KBM-7 (cell line): ENCODE results near the gene FGF18.
"Not testable (repeated sequence)": the region's sequence is repeated elsewhere in the genome, so short reads cannot be mapped to it uniquely, and the experiment has no call there.

ENCODE experiments used
- DNase-seq: peaks from one replicate; pipeline ENCODE4 v3.0.0-alpha.2; 2015
- in situ Hi-C: fragments of 300-500 bp; cut with MboI; formaldehyde crosslinking; loops from 2 replicates; pipeline ENCODE4 v1.14.3; 2020; ENCODE audit warnings: low sequenced_read_pairs, low pct_unique_long_range_greater_than_20kb, mixed read lengths

The FGF18 gene

GRCh38 chr5:171397190-171397589, 22.3 kb upstream of the FGF18 start:
- in situ Hi-C loops = no loop called here
- no peak for DNase-seq

- no peak for DNase-seq
- in situ Hi-C loops = no loop called here
These were observed 21.8 kb upstream of the FGF18 start for GRCh38 chr5:171397599-171397998.

GRCh38 chr5:171398660-171399059, 20.8 kb upstream of the FGF18 start:
- in situ Hi-C loops = not testable (repeated sequence)

GRCh38 chr5:171400169-171400568, 19.3 kb upstream of the FGF18 start:
- DNase-seq = no peak
- in situ Hi-C loops = no loop called here

More at GRCh38 chr5:171398660-171399059, 20.8 kb upstream of the FGF18 start:
- DNase-seq = not testable (repeated sequence)

GRCh38 chr5:171401167-171401947, 18.1 kb upstream of the FGF18 start:
- in situ Hi-C loops = no loop called here
- DNase-seq = no peak

- in situ Hi-C loops, DNase-seq: not testable (repeated sequence)
These were observed 16.7 kb upstream of the FGF18 start for GRCh38 chr5:171402751-171403150.

- in situ Hi-C loops = no loop called here
- no peak for DNase-seq
These were observed 13.8 kb upstream of the FGF18 start for GRCh38 chr5:171405615-171406014.

GRCh38 chr5:171407234-171407633, 12.2 kb upstream of the FGF18 start:
- in situ Hi-C loops = no loop called here
- no peak for DNase-seq

- no peak for DNase-seq
These were observed 10.0 kb upstream of the FGF18 start for GRCh38 chr5:171409164-171410136.

GRCh38 chr5:171410181-171410580, 9.3 kb upstream of the FGF18 start:
- in situ Hi-C loops = no loop called here
- no peak for DNase-seq

More at GRCh38 chr5:171409164-171410136, 10.0 kb upstream of the FGF18 start:
- in situ Hi-C loops = no loop called here

GRCh38 chr5:171412186-171412585, 7.3 kb upstream of the FGF18 start:
- in situ Hi-C loops = no loop called here

GRCh38 chr5:171413153-171413910, 6.1 kb upstream of the FGF18 start:
- in situ Hi-C loops = no loop called here
- no peak for DNase-seq

More at GRCh38 chr5:171412186-171412585, 7.3 kb upstream of the FGF18 start:
- no peak for DNase-seq

- in situ Hi-C loops, DNase-seq: not testable (repeated sequence)
These were observed 5.5 kb upstream of the FGF18 start for GRCh38 chr5:171413993-171414392.

- in situ Hi-C loops = no loop called here
- peak; percentile 37 for DNase-seq
These were observed 4.2 kb upstream of the FGF18 start for GRCh38 chr5:171415115-171415730.

GRCh38 chr5:171416160-171417049, 3.0 kb upstream of the FGF18 start:
- no peak for DNase-seq
- in situ Hi-C loops = no loop called here

GRCh38 chr5:171418316-171418981, 998 bp upstream of the FGF18 start:
- peak; percentile 75 for DNase-seq
- in situ Hi-C loops = no loop called here

GRCh38 chr5:171419688-171420430, 412 bp downstream of the FGF18 start:
- DNase-seq = peak; percentile 36

More at GRCh38 chr5:171419688-171420430, 412 bp downstream of the FGF18 start:
- in situ Hi-C loops = no loop called here
